ENCODE results near the gene KRTAP4-12.
"Not testable (repeated sequence)": the region's sequence is repeated elsewhere in the genome, so short reads cannot be mapped to it uniquely, and the experiment has no call there.

DNA sequence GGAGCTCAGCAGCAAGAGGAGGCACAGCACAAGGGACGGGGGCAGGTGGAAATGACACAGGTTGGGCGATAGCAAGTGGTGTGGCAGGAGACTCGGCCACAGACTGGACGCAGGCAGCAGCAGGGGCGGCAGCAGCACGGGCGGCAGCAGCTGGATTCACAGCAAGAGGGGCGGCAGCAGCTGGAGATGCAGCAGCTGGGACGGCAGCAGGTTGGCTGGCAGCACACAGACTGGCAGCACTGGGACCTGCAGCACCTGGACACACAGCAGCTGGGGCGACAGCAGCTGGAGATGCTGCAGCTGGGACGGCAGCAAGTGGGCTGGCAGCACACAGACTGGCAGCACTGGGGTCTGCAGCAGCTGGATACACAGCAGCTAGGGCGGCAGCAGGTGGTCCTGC is 15.9 kb upstream of the KRTAP4-12 start:
- TF ChIP-seq CBX1 (IDR thresholded peaks at IDR 0.05; ENCODE audit: low read depth); SPEN (CRISPR knock-in tag; IDR thresholded peaks at IDR 0.05; ENCODE audit: low read depth); TGIF2 (CRISPR knock-in tag; IDR thresholded peaks at IDR 0.05): not testable (repeated sequence)
